Stomach (tissue), 9 donors: ENCODE data around the gene LGMN. TPM values are rescaled to one million over a fixed set of nuclear protein-coding genes. Genes with fewer than 3 reads are reported as not detected.

Experiments used
- DNase-seq, 2 donors: peaks; one replicate each; pipeline versions ENCODE4 v3.0.0 to v3.0.0-alpha.2; 2013 to 2019
- H3K27ac ChIP-seq, 5 donors: fragments of 200-600 bp in 4 of 5; sonication (generic) in 4 of 5; one replicate each; pipeline ENCODE4 v1.5.1; 2013 to 2019; ENCODE audit warnings: mild to moderate bottlenecking in 1 of 5, moderate library complexity in 1 of 5
- H3K27me3 ChIP-seq, 3 donors: fragments of 200-600 bp; sonication (generic); one replicate each; pipeline ENCODE4 v1.5.1; 2017 to 2019; ENCODE audit warnings: mixed run types in 1 of 3
- H3K36me3 ChIP-seq, 4 donors: fragments of 200-600 bp; sonication (generic); 1 replicate in 3 of 4; 2 replicates in 1 of 4; pipeline ENCODE4 v1.5.1; 2016 to 2019
- H3K4me1 ChIP-seq, 4 donors: fragments of 200-600 bp; sonication (generic); one replicate each; pipeline ENCODE4 v1.5.1; 2016 to 2019
- H3K4me3 ChIP-seq, 4 donors: fragments of 200-600 bp; sonication (generic) in 3 of 4; one replicate each; pipeline ENCODE4 v1.5.1; 2016 to 2019; ENCODE audit warnings: mild to moderate bottlenecking in 1 of 4
- H3K9me3 ChIP-seq, 4 donors: fragments of 200-600 bp; sonication (generic); one replicate each; pipeline ENCODE4 v1.5.1; 2016 to 2019
- CTCF ChIP-seq, 7 experiments: fragments of 450-650 bp in 4 of 7; fragments of 200-600 bp in 3 of 7; sonication (generic) in 3 of 7; IDR thresholded peaks; one replicate each; pipeline ENCODE4 v1.5.1; 2016 to 2019; ENCODE audit warnings: antibody characterized with exemption in 7 of 7, control low read depth in 2 of 7, mild to moderate bottlenecking in 1 of 7
- EP300 ChIP-seq: sonication (generic); formaldehyde crosslinking; IDR thresholded peaks from one replicate; pipeline ENCODE4 v1.6.1; 2017; ENCODE audit warnings: antibody characterized with exemption
- POLR2A ChIP-seq, 4 donors: fragments of 450-650 bp; IDR thresholded peaks; one replicate each; pipeline ENCODE4 v1.6.1; 2016; ENCODE audit warnings: antibody characterized with exemption in 4 of 4, control low read depth in 2 of 4, mild to moderate bottlenecking in 1 of 4, moderate library complexity in 1 of 4
- POLR2AphosphoS5 ChIP-seq, 3 donors: sonication (generic); formaldehyde crosslinking; IDR thresholded peaks; one replicate each; pipeline ENCODE4 v1.6.1; 2016; ENCODE audit warnings: antibody characterized with exemption in 3 of 3
- WGBS, 5 donors: extraction: QIAGEN DNeasy Blood & Tissue Kit in 3 of 5; methylation state at CpG; one replicate each; pipeline versions ENCODE4 v1.1.5 to v1.1.7; 2013 to 2018; 5-methylcytosine and 5-hydroxymethylcytosine counted together
- intact Hi-C: fragments of 100-400 bp; cut with DNase I; formaldehyde crosslinking; loops from one replicate; pipeline ENCODE4 v1.15.1; 2023; ENCODE audit warnings: low total_unique reads
- polyA plus RNA-seq, 3 donors: library from polyadenylated mRNA; stranded (reverse); fragments of 200-250 nt; gene quantifications; one replicate each; pipeline ENCODE4 v1.2.3, GENCODE V29; 2013
- total RNA-seq, 5 donors: library from RNA; depleted of rRNA; stranded (reverse); fragments of >200 nt; gene quantifications; one replicate each; pipeline versions ENCODE4 v1.1.0 to v1.2.3, GENCODE V29; 2014 to 2016
- donor health status: healthy with polysubstance abuse.
- donor health status: Bipolar disorder and iron deficiency.
- donor health status: healthy.

The LGMN gene
- total and polyA plus RNA-seq, 8 donors = 8.2 to 142 (median 50.0) TPM

GRCh38 chr14:92759300-92759678, 10.9 kb upstream of the LGMN start:
- Histone ChIP-seq H3K4me3 (no peak overlapping the region), H3K36me3 (no peaks in the 10 kb centered on the region), H3K9me3 (no peaks in the 10 kb centered on the region), H3K27ac (no peak overlapping the region), H3K27me3 (no peaks in the 10 kb centered on the region), H3K4me1 (no peaks in the 10 kb centered on the region)
- TF ChIP-seq CTCF (IDR thresholded peaks at IDR 0.05) = no peak
- TF ChIP-seq POLR2A (IDR thresholded peaks at IDR 0.05) = no peak
- no peak for TF ChIP-seq EP300
- no peak for TF ChIP-seq POLR2AphosphoS5 (IDR thresholded peaks at IDR 0.05)
- 60 to 75% (median 66%) methylated on average over 4 of the region's 4 CpGs for WGBS, 5 donors
- intact Hi-C loops = no loop called here
- DNase-seq = peak; percentile 33 to 34

- H3K27ac ChIP-seq = no peak overlapping the region
- intact Hi-C loops = no loop called here
- WGBS, 5 donors = 76 to 88% (median 87%) methylated on average over 4 of the region's 4 CpGs
- H3K4me1 ChIP-seq = no peaks in the 10 kb centered on the region
- TF ChIP-seq EP300 = no peak
- H3K36me3 ChIP-seq = no peaks in the 10 kb centered on the region
- no peak for DNase-seq
- H3K27me3 ChIP-seq = no peaks in the 10 kb centered on the region
- H3K9me3 ChIP-seq = no peaks in the 10 kb centered on the region
- H3K4me3 ChIP-seq = no peak overlapping the region
These were observed 8.0 kb upstream of the LGMN start for GRCh38 chr14:92756446-92756845.

- Histone ChIP-seq H3K4me3 (no peak overlapping the region), H3K4me1 (peaks cover 0 to 5% (median 0%) of the 10 kb centered on the region in 4 donors), H3K9me3 (no peaks in the 10 kb centered on the region), H3K27me3 (no peaks in the 10 kb centered on the region), H3K36me3 (no peaks in the 10 kb centered on the region), H3K27ac (no peak overlapping the region)
- DNase-seq = no peak
- TF ChIP-seq POLR2AphosphoS5 (IDR thresholded peaks at IDR 0.05) (no peak), EP300 (no peak), POLR2A (IDR thresholded peaks at IDR 0.05) (no peak), CTCF (IDR thresholded peaks at IDR 0.05) (no peak)
- intact Hi-C loops = no loop called here
- 60 to 84% (median 78%) methylated on average over 3 of the region's 3 CpGs for WGBS, 5 donors
These were observed 7.1 kb upstream of the LGMN start for GRCh38 chr14:92755495-92755894.

- intact Hi-C loops = no loop called here
- peaks cover 0 to 5% (median 0%) of the 10 kb centered on the region in 4 donors for H3K4me1 ChIP-seq
- no peak overlapping the region for H3K4me3 ChIP-seq
- 64 to 81% (median 68%) methylated on average over 1 of the region's 1 CpG for WGBS, 5 donors
- H3K27ac ChIP-seq = no peak overlapping the region
- no peak for TF ChIP-seq EP300
- no peak for TF ChIP-seq POLR2AphosphoS5 (IDR thresholded peaks at IDR 0.05)
- TF ChIP-seq POLR2A (IDR thresholded peaks at IDR 0.05) = no peak
- TF ChIP-seq CTCF (IDR thresholded peaks at IDR 0.05) = no peak
- H3K9me3 ChIP-seq = no peaks in the 10 kb centered on the region
- H3K27me3 ChIP-seq = no peaks in the 10 kb centered on the region
- peak in 1 of 2 donors; percentile 50 for DNase-seq
- no peaks in the 10 kb centered on the region for H3K36me3 ChIP-seq
These were observed 6.5 kb upstream of the LGMN start for GRCh38 chr14:92754966-92755365.

- Histone ChIP-seq H3K36me3 (no peaks in the 10 kb centered on the region), H3K4me1 (peaks cover 0 to 13% (median 2%) of the 10 kb centered on the region in 4 donors), H3K9me3 (no peaks in the 10 kb centered on the region), H3K27ac (peak overlapping the region in 1 of 5 donors; percentile 25), H3K27me3 (peaks cover 0 to 5% (median 0%) of the 10 kb centered on the region in 3 donors), H3K4me3 (no peak overlapping the region)
- TF ChIP-seq POLR2A (IDR thresholded peaks at IDR 0.05) = no peak
- TF ChIP-seq CTCF (IDR thresholded peaks at IDR 0.05) = no peak
- no peak for TF ChIP-seq POLR2AphosphoS5 (IDR thresholded peaks at IDR 0.05)
- TF ChIP-seq EP300 = no peak
- intact Hi-C loops = no loop called here
- DNase-seq = peak in 1 of 2 donors; percentile 39
- 72 to 83% (median 82%) methylated on average over 5 of the region's 5 CpGs for WGBS, 5 donors
These were observed 4.8 kb upstream of the LGMN start for GRCh38 chr14:92753250-92753649.
